HFFc6 (cell line): Measurements from ENCODE around the gene SEC63. TPM values are rescaled to one million over a fixed set of nuclear protein-coding genes. Genes with fewer than 3 reads are reported as not detected.
"Not testable (repeated sequence)": the region's sequence is repeated elsewhere in the genome, so short reads cannot be mapped to it uniquely, and the experiment has no call there.

Source experiments
- DNase-seq: peaks from one replicate; pipeline ENCODE4 v3.0.0-alpha.2; 2018
- H3K27ac Mint-ChIP-seq: 2 replicates; pipeline ENCODE4 v1.8.0; 2020; ENCODE audit warnings: mild to moderate bottlenecking, mixed read lengths
- H3K27me3 Mint-ChIP-seq: 2 replicates; pipeline ENCODE4 v1.8.0; 2021; ENCODE audit warnings: mild to moderate bottlenecking, moderate library complexity, mixed read lengths; ENCODE audit not compliant: insufficient read depth
- H3K36me3 Mint-ChIP-seq: 2 replicates; pipeline ENCODE4 v1.8.0; 2021; ENCODE audit warnings: low read depth, mixed read lengths
- H3K4me1 Mint-ChIP-seq: 2 replicates; pipeline ENCODE4 v1.8.0; 2020; ENCODE audit warnings: low read depth, mixed read lengths
- H3K4me3 Mint-ChIP-seq: 2 replicates; pipeline ENCODE4 v1.8.0; 2020; ENCODE audit warnings: mild to moderate bottlenecking, moderate library complexity, mixed read lengths
- H3K9me3 Mint-ChIP-seq: 2 replicates; pipeline ENCODE4 v1.8.0; 2020; ENCODE audit warnings: mild to moderate bottlenecking, mixed read lengths
- total RNA-seq, 6 experiments: library from RNA; stranded (reverse); fragmentation: NEBNext Ultra II Directional; extraction: Animal tissue kit (Norgen Biotek cat#: 25700); gene quantifications; 2 replicates in 1 of 6; 3 replicates in 5 of 6; pipeline ENCODE4 v1.2.3, GENCODE V29; 2021
- TF ChIP-seq, protein P1 (sequence below): fragments of 200-600 bp; sonication (generic); IDR thresholded peaks from 2 replicates; pipeline ENCODE4 v1.5.0; 2021; ENCODE audit warnings: antibody characterized with exemption, mild to moderate bottlenecking

Gene SEC63
- total RNA-seq, 6 experiments from 2014 or later = 99.2 to 114 (median 106) TPM

DNA sequence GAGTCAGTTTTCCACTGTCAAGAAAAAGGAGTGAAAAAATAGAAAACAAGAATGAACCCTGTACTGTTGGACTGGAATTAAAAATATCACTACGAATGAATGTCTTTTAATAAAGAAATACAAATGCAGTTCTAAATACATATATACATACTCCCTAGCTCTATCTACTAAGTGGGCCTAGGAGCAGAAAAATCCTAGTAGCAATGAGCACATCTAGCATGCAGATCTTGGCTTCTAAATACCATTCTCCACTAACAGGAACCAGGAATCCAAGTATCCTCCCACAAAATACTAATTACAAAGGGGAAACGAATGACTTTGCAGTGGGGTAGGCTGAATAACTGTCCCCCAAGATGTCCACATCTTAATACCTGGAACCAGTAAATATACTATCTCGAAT is 25.4 kb downstream of the SEC63 start:
- Mint-ChIP-seq H3K4me1 (peaks cover 24% of the 10 kb centered on the region; the same call in 1 of the 2 replicates), H3K27ac (no peak overlapping the region), H3K9me3 (peaks cover 10% of the 10 kb centered on the region), H3K36me3 (peaks cover 29% of the 10 kb centered on the region), H3K27me3 (no peaks in the 10 kb centered on the region), H3K4me3 (no peak overlapping the region)
- DNase-seq = no peak
- TF ChIP-seq, protein P1, sequence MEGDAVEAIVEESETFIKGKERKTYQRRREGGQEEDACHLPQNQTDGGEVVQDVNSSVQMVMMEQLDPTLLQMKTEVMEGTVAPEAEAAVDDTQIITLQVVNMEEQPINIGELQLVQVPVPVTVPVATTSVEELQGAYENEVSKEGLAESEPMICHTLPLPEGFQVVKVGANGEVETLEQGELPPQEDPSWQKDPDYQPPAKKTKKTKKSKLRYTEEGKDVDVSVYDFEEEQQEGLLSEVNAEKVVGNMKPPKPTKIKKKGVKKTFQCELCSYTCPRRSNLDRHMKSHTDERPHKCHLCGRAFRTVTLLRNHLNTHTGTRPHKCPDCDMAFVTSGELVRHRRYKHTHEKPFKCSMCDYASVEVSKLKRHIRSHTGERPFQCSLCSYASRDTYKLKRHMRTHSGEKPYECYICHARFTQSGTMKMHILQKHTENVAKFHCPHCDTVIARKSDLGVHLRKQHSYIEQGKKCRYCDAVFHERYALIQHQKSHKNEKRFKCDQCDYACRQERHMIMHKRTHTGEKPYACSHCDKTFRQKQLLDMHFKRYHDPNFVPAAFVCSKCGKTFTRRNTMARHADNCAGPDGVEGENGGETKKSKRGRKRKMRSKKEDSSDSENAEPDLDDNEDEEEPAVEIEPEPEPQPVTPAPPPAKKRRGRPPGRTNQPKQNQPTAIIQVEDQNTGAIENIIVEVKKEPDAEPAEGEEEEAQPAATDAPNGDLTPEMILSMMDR = no peak

- H3K27me3 Mint-ChIP-seq = no peaks in the 10 kb centered on the region
Measured at GRCh38 chr6:107931894-107932293, 26.1 kb downstream of the SEC63 start.

DNA sequence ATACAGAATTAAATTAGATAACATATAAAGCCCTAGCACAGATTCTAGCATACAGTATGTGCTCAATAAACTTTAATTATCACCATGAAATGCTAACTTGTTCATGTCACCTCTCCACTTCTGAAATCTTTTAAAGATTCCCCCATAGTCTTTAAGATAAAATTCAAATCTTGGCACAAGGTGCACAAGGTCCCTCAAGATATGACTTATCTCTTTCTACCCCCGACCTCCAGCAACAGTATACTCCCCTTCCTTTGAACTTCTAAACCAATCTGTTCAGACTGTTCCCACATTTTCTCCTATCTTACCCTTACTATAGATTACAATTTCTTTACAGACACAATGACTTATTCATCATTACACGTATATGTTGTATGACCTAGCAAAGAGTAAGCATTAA is 29.0 kb downstream of the SEC63 start:
- Mint-ChIP-seq H3K27ac (no peak overlapping the region), H3K27me3 (no peaks in the 10 kb centered on the region), H3K4me3 (no peak overlapping the region), H3K4me1 (peaks cover 19% of the 10 kb centered on the region; the same call in 1 of the 2 replicates), H3K36me3 (peaks cover 34% of the 10 kb centered on the region), H3K9me3 (peaks cover 10% of the 10 kb centered on the region)
- DNase-seq = no peak
- TF ChIP-seq, protein P1 = no peak

More at GRCh38 chr6:107931894-107932293, 26.1 kb downstream of the SEC63 start:
- peaks cover 29% of the 10 kb centered on the region for H3K36me3 Mint-ChIP-seq
- H3K9me3 Mint-ChIP-seq = peaks cover 10% of the 10 kb centered on the region
- H3K4me3 Mint-ChIP-seq = no peak overlapping the region
- DNase-seq = no peak
- TF ChIP-seq, protein P1 = no peak
- H3K27ac Mint-ChIP-seq = no peak overlapping the region
- peaks cover 24% of the 10 kb centered on the region; the same call in 1 of the 2 replicates for H3K4me1 Mint-ChIP-seq

DNA sequence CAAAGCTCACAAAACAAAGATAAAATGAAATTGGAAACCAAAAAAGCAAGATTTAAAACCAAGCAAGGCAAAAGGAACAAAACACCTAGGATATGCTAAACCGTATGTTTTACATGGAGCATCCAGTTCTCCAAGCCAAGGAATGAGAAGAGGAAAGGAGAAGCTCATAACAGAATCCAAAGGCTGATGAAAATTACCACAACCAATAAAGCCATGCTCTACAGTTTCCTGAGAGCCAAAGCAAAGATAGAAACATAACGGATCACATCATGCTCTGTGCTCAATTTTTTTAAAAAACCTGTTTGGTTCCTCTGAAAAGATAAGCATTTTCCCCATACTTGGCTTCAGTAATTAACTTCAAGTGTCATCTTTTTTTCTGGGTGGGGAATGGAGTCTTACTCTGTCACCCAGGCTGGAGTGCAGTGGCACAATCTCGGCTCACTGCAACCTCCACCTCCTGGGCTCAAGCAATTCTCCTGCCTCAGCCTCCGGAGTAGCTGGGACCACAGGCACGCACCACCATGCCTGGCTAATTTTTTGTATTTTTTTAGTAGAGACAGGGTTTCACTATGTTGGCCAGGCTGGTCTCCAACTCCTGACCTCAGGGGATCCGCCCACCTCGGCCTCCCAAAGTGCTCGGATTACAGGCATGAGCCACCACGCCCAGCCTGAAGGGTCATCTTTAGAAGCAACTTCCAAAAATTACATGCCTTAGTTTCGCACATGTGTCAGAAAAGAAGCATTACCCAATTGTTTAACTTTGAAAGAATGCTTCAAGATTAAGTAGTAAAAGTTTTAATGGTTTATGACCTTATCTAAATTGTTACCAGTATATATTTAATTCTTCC is 31.1 kb downstream of the SEC63 start:
- DNase-seq = not testable (repeated sequence)

GRCh38 chr6:107917451-107918375 is 40.3 kb downstream of the SEC63 start:
- DNase-seq = no peak
- Mint-ChIP-seq H3K27ac (no peak overlapping the region), H3K4me1 (no peaks in the 10 kb centered on the region), H3K36me3 (peaks cover 31% of the 10 kb centered on the region), H3K27me3 (no peaks in the 10 kb centered on the region), H3K9me3 (no peaks in the 10 kb centered on the region), H3K4me3 (no peak overlapping the region)
- TF ChIP-seq, protein P1 = no peak

More for the DNA sequence above, 31.1 kb downstream of the SEC63 start:
- not testable (repeated sequence) for H3K4me3 Mint-ChIP-seq, H3K27ac Mint-ChIP-seq, H3K27me3 Mint-ChIP-seq, H3K9me3 Mint-ChIP-seq
- peaks cover 19% of the 10 kb centered on the region for H3K36me3 Mint-ChIP-seq
- peaks cover 19% of the 10 kb centered on the region; the same call in 1 of the 2 replicates for H3K4me1 Mint-ChIP-seq

- not testable (repeated sequence) for H3K4me3 Mint-ChIP-seq, H3K27me3 Mint-ChIP-seq, H3K4me1 Mint-ChIP-seq, DNase-seq, H3K27ac Mint-ChIP-seq, H3K9me3 Mint-ChIP-seq
- peaks cover 31% of the 10 kb centered on the region for H3K36me3 Mint-ChIP-seq
Measured at GRCh38 chr6:107916961-107917360, 41.0 kb downstream of the SEC63 start.
